MCF 10A (cell line): ENCODE data around the gene FBXW7. TPM values are rescaled to one million over a fixed set of nuclear protein-coding genes. Genes with fewer than 3 reads are reported as not detected.

Experiments used
- BruUV-seq: library from RNA; stranded (reverse); fragments of 400-500 nt; replicated peaks from 2 replicates; lab custom pipeline; 2021; lab: Mats Ljungman, UMichigan
- CTCF ChIA-PET: fragments of 300-600 bp; sonication (Branson Sonifier 250); formaldehyde crosslinking; extraction: SDS; loops from one replicate; lab custom pipeline; 2021; ENCODE audit warnings: antibody characterized with exemption, inconsistent platforms; lab: Yijun Ruan, JAX
- POLR2A ChIA-PET: fragments of 300-600, 350-650 bp; sonication (Branson Sonifier 250); formaldehyde crosslinking; extraction: SDS; loops from one replicate; lab custom pipeline; 2020; ENCODE audit warnings: antibody characterized with exemption, inconsistent platforms; lab: Yijun Ruan, JAX
- DNase-seq: peaks from one replicate; pipeline ENCODE4 v3.0.0-alpha.2; 2018; ENCODE audit not compliant: unreplicated experiment
- H3K27ac Mint-ChIP-seq: one replicate; pipeline ENCODE4 v1.8.0; 2022; ENCODE audit warnings: mild to moderate bottlenecking, low read depth, mixed read lengths; ENCODE audit not compliant: unreplicated experiment
- H3K27me3 Mint-ChIP-seq: one replicate; pipeline ENCODE4 v1.8.0; 2022; ENCODE audit warnings: mixed read lengths; ENCODE audit not compliant: insufficient read depth, unreplicated experiment
- H3K36me3 Mint-ChIP-seq: one replicate; pipeline ENCODE4 v1.8.0; 2022; ENCODE audit warnings: mild to moderate bottlenecking, moderate library complexity, mixed read lengths; ENCODE audit not compliant: insufficient read depth, unreplicated experiment
- H3K4me1 Mint-ChIP-seq: one replicate; pipeline ENCODE4 v1.8.0; 2022; ENCODE audit warnings: mixed read lengths; ENCODE audit not compliant: insufficient read depth, unreplicated experiment
- H3K4me3 Mint-ChIP-seq: one replicate; pipeline ENCODE4 v1.8.0; 2022; ENCODE audit warnings: mild to moderate bottlenecking, moderate library complexity, mixed read lengths; ENCODE audit not compliant: unreplicated experiment
- H3K9me3 Mint-ChIP-seq: one replicate; pipeline ENCODE4 v1.8.0; 2022; ENCODE audit warnings: mixed read lengths; ENCODE audit not compliant: unreplicated experiment
- intact Hi-C: fragments of 100-400 bp; cut with micrococcal nuclease; formaldehyde crosslinking; loops from 2 replicates; pipeline ENCODE4 v1.14.1; 2022
- total RNA-seq: library from RNA; stranded (reverse); gene quantifications from 2 replicates; pipeline ENCODE4 v1.2.3, GENCODE V29; 2022
- TF ChIP-seq, protein P1 (sequence below): fragments of 200-600 bp; IDR thresholded peaks from one replicate; pipeline ENCODE4 v1.8.0; 2022; ENCODE audit warnings: antibody characterized with exemption, mild to moderate bottlenecking; ENCODE audit not compliant: unreplicated experiment

Gene FBXW7
- total RNA-seq, 1 experiment from 2014 or later = 40.2 TPM

DNA sequence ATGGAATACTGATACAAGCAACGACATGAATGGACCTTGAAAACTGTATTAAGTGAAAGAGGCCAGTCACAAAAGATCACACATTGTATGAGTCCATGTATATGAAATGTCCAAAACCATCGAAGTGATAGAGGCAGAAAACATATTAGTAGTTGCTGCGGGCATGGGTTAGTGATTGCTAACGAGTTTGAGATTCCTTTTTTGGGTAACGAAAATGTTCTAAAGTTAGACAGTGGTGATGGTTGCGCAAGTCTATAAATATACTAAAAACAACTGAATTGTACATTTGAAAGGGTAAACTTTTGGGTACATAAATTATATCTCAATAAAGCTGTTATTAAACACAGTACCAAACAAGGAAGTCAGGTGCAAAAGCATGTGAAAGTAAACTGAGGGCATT is 234.5 kb downstream of the FBXW7 start:
- TF ChIP-seq, protein P1, sequence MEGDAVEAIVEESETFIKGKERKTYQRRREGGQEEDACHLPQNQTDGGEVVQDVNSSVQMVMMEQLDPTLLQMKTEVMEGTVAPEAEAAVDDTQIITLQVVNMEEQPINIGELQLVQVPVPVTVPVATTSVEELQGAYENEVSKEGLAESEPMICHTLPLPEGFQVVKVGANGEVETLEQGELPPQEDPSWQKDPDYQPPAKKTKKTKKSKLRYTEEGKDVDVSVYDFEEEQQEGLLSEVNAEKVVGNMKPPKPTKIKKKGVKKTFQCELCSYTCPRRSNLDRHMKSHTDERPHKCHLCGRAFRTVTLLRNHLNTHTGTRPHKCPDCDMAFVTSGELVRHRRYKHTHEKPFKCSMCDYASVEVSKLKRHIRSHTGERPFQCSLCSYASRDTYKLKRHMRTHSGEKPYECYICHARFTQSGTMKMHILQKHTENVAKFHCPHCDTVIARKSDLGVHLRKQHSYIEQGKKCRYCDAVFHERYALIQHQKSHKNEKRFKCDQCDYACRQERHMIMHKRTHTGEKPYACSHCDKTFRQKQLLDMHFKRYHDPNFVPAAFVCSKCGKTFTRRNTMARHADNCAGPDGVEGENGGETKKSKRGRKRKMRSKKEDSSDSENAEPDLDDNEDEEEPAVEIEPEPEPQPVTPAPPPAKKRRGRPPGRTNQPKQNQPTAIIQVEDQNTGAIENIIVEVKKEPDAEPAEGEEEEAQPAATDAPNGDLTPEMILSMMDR = no peak
- Mint-ChIP-seq H3K9me3 (no peaks in the 10 kb centered on the region), H3K36me3 (peaks cover 6% of the 10 kb centered on the region), H3K4me3 (no peak overlapping the region), H3K27ac (no peak overlapping the region), H3K4me1 (no peaks in the 10 kb centered on the region), H3K27me3 (no peaks in the 10 kb centered on the region)
- DNase-seq = no peak
- no TSS peak for BruUV-seq
- ChIA-PET POLR2A (no interaction called here), CTCF (interaction anchor here (0.6 to 0.7 kb wide), 2 partner anchors 12 to 408 kb away, joined by 3 to 4 read pairs; no protein-coding TSS in a partner anchor)
- intact Hi-C loops = no loop called here

- no TSS peak for BruUV-seq
- no peak for DNase-seq
- no peaks in the 10 kb centered on the region for H3K9me3 Mint-ChIP-seq
- ChIA-PET POLR2A (interaction anchor here (0.6 kb wide), 1 partner anchor 38 kb away, joined by 4 read pairs; no protein-coding TSS in a partner anchor), CTCF (interaction anchor here (1.2 kb wide), 1 partner anchor 15 kb away, joined by 3 read pairs; no protein-coding TSS in a partner anchor)
- H3K27ac Mint-ChIP-seq = no peak overlapping the region
- intact Hi-C loops = no loop called here
- no peak overlapping the region for H3K4me3 Mint-ChIP-seq
- H3K4me1 Mint-ChIP-seq = no peaks in the 10 kb centered on the region
- H3K27me3 Mint-ChIP-seq = no peaks in the 10 kb centered on the region
- TF ChIP-seq, protein P1 = no peak
- H3K36me3 Mint-ChIP-seq = no peaks in the 10 kb centered on the region
Measured at GRCh38 chr4:152299553-152299952, 236.3 kb downstream of the FBXW7 start.

DNA sequence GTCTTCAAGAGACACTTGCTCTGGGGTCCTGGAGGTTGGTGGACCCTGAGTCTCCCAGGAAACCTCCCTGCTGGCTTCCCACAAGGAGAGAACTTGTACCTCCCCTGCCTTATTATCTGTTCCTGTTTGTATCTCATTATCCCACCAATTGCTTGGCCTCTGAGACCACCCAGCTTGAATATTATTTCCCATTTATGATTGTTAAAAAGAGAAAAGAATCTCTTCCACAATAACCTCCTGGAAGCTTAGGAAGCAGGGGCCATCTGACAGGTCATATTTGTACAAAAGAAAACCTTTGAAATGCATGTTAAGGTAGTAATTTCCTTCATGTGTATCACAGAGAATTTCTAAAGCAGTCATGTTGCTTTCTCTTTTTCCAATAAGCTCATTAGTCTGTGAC is 239.5 kb downstream of the FBXW7 start:
- TF ChIP-seq, protein P1 = no peak
- intact Hi-C loops = no loop called here
- no TSS peak for BruUV-seq
- no peaks in the 10 kb centered on the region for H3K9me3 Mint-ChIP-seq
- no peaks in the 10 kb centered on the region for H3K4me1 Mint-ChIP-seq
- POLR2A ChIA-PET = interaction anchor here (1.3 kb wide), 1 partner anchor 18 kb away, joined by 3 read pairs; no protein-coding TSS in a partner anchor
- no peak overlapping the region for H3K27ac Mint-ChIP-seq
- H3K27me3 Mint-ChIP-seq = no peaks in the 10 kb centered on the region
- CTCF ChIA-PET = no interaction called here
- no peak overlapping the region for H3K4me3 Mint-ChIP-seq
- DNase-seq = no peak
- H3K36me3 Mint-ChIP-seq = no peaks in the 10 kb centered on the region

- H3K27ac Mint-ChIP-seq = no peak overlapping the region
- H3K4me1 Mint-ChIP-seq = no peaks in the 10 kb centered on the region
- TF ChIP-seq, protein P1 = no peak
- H3K4me3 Mint-ChIP-seq = no peak overlapping the region
- no TSS peak for BruUV-seq
- intact Hi-C loops = no loop called here
- H3K36me3 Mint-ChIP-seq = no peaks in the 10 kb centered on the region
- H3K9me3 Mint-ChIP-seq = no peaks in the 10 kb centered on the region
- H3K27me3 Mint-ChIP-seq = no peaks in the 10 kb centered on the region
- POLR2A ChIA-PET = no interaction called here
- CTCF ChIA-PET = no interaction called here
- DNase-seq = no peak
Measured at GRCh38 chr4:152294765-152295164, 241.1 kb downstream of the FBXW7 start.
